SK-N-SH (cell line): ENCODE measurements around the gene ST7.

Experiments
- EZH2phosphoT487 ChIP-seq: fragments of 200-600 bp; sonication (generic); IDR thresholded peaks from 2 replicates; pipeline ENCODE4 v1.6.1; 2017; ENCODE audit warnings: low read depth, mixed run types, mild to moderate bottlenecking, antibody characterized with exemption, moderate library complexity, borderline replicate concordance
- GABPA ChIP-seq: IDR thresholded peaks from 2 replicates; pipeline ENCODE4 v1.4.0; 2012; ENCODE audit warnings: low read depth, mild to moderate bottlenecking
- JUND ChIP-seq: IDR thresholded peaks from 2 replicates; pipeline ENCODE4 v1.4.0; 2012

DNA sequence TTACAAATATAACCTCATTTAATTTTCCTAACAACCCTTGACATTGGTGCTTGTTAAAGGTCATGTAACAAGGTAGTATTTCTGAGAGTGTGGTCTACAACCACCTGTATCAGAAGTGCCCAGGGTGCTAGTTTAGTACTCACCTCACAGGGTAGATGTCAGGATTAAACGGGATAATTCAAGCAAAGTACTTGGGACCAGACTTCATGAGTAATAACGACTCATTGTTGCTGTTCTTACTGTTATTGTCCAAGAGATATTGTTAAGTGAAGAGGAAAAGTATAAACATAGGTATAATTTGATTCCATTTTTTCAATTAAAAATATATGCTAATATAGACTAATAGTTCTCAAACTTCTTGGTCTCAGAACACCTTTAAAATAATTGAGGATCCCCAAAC is 190.3 kb downstream of the ST7 start:
- TF ChIP-seq GABPA: no peak
- TF ChIP-seq JUND: 0 out of 2 replicates have a peak, but pooled peaks have one; percentile 23
- TF ChIP-seq EZH2phosphoT487: no peak
